GM04504 (cell line): ENCODE results near the gene LRCH1.

Experiments
- DNase-seq: peaks from one replicate; pipeline ENCODE4 v3.0.0-alpha.2; 2012; ENCODE audit warnings: low read depth

LRCH1 gene

GRCh38 chr13:46665633-46666482, 112.9 kb downstream of the LRCH1 start:
- DNase-seq, result no peak

DNA sequence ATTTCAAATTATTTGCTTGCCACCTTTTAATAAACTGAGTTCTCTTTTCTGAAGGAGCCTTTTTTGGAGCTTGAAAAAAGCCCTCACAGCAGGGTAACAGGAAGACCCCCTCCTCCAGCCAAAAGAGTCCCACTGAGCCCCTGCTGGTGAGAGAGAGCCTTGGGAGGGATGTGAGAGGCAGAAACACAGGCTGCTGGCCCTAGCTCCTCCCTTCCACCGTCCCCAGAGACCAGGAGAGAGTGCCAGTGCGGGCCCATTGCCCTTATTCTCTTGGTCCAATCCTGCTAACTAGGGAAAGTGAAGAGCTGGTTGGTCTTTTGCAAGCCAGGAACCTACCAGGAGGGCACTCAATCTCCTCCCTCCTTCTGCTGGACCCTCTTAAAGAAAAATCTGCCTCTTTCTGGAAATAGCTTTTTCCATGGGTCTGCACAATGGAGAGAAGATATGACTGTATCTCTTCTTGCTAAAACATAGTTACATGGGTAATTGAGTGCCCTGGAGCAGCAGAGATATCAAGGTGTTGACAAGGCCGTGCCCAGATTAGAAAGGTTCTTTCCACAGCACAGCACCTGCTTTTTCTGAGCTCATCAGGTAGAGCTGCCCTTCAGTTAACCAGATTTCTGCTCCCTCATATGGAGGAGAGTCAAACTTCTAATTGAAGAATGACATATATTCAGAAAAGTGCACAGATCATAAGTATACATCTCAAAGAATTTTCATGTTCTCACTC, 113.9 kb downstream of the LRCH1 start:
- DNase-seq, result no peak

DNA sequence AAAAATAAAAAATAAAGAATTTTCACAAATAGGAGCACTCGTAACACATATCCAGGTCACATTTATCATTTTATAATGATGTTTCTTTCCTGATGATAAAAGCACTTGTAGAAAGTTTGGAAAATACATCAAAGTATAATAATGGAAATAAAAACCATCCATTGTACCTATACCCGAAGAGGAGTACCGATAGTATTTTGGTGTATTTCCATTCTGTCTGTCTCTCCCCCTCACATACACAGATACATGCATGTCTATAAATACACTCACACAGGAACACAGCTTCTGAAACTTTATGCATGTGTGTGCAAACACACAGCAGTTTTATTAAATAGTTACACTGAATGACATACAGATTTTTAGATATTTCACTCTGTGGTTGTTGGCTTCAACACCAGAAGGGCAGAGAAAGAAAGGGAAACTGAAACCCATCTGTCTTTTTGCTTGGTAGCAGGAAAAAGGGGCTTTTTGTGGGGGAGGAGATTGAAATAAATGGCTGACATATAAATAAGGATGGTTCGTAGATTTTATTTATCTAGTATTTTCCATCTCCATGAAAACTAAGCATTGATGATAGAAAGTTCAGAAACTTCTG, 114.8 kb downstream of the LRCH1 start:
- DNase-seq, result no peak

DNA sequence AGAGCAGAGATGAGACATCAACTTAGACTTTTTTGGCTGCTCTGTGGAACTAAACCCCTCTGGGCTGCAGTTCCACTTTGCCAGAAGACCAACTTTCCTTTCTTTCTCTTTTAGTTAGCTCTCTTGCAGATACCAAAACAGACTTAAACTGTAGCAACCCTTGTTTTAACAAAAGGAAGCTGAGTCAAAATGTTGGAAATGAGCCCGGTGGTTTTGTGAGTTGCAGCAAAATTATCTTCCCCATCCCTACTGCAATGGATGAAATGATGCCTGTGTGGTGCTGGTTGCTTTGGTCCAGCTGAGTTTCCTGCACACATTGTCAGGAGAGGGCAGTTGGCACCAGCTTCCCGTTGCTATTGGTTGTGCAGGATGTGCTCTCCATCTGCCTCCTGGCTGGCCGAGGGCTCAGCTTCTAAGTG, 115.3 kb downstream of the LRCH1 start:
- DNase-seq, result peak; percentile 85

DNA sequence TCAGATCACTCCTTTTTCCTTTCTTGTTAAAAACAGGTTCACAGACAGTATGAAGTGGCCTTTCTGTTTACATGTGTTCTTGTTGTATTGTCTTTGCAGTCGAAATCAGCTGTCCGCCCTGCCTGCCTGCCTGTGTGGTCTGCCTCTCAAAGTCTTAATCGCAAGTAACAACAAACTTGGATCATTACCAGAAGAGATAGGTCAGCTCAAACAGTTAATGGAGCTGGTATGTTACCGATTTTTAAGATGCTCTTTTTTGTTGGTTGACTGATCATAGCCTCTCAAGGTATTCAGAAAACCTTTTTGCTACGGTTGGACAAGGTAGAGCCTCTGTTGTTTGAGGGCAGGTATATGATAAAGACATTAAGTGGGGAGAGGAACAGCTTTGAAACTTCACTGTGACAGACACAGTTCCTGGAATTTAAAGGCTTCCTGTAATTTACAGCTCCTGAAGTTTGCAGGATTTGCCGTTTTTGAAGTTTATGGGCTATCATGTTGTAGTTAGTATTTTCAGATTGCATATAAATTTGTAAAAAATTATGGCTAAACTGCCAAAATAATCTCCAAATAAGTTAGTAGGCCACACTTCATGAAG, 116.1 kb downstream of the LRCH1 start:
- DNase-seq, result no peak

DNA sequence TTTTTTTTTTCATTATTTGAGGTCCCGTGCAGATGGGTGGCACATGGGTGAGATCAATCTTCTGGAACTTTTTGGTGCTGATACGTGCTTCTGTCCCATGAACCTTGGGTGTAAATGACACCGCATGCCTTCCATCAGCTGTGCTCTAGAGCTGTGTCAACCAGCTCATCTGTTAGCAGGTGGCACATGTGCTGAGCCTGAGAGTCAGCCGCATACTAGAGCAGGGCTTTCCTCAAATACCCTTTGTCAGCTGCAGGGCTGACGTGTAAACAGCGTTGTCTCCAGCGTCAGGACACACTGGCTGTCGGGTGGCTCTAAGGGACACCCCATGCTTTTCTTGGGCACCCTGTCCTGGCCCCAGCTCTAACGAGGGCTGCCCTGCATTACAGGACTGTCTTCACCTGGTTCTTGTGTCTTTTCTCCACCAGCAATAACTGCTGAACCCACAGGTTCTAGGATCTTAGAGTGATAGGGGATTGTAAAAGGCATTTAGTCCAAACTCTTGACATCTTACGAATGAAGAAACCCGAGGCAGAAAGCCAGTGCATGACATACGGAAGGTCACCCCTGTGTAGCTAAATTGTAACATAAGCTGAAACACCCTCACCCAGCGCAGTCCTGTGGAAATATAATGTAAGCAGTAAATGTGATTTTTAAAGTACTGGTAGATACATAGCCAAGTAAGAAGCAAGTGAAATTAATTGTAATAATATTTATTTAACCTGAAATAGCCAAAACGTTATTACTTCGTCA, 119.5 kb downstream of the LRCH1 start:
- DNase-seq, result no peak

- no peak for DNase-seq
Observed at GRCh38 chr13:46675016-46675415, 122.0 kb downstream of the LRCH1 start.

DNA sequence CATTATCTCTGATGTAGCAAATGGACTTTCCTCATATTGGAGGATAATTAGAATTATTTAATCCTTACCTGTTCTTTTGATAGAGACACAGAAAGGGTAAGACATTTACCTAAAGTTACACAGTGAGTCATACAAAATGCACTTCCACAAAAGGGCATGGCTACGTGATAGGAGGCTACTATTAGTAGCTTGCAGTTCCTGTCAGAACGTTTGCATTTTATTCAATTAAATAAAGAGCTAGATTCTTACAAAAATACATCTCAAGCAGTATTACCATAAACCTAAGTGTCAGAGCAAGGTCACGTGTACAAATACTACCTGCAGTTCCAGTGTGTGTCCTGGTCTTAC, 123.4 kb downstream of the LRCH1 start:
- DNase-seq, result no peak

DNA sequence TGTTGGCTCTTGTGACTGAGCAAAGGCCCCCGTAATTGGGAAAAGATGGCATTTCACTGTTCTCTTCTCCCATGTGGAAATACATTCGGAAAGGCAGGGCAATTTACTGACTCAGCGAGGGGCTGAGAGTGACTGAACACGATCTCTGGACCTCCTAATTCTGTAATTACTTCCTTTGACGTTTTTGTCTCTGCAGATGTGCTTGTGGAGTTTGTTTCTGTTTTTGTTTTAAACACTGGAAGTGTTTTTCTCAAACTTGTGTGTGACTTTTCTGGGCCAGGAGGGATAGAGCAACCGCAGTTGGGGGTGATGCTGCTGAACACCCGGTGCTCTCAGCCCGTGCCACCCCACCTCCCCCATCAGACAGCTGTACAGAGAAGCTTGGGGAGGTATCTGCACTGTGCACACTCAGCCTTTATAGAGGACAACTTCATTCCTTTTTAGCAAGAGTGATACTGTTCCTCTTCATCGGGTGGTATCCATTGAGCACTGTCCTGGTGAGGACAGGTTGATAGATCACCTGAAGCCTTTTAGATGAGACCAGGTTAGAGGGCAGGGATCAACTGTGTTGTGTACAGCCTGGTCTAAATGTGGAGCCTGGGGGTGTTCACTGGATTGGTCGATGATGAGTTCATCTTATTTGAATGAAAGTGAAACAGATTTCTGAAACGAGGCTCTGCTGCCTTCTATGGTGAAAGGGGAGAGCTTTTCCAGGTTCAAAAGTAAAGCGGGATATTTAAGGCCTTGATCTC, 126.6 kb downstream of the LRCH1 start:
- peak; percentile 56 for DNase-seq

GRCh38 chr13:46682015-46682414, 129.0 kb downstream of the LRCH1 start:
- DNase-seq, result no peak

DNA sequence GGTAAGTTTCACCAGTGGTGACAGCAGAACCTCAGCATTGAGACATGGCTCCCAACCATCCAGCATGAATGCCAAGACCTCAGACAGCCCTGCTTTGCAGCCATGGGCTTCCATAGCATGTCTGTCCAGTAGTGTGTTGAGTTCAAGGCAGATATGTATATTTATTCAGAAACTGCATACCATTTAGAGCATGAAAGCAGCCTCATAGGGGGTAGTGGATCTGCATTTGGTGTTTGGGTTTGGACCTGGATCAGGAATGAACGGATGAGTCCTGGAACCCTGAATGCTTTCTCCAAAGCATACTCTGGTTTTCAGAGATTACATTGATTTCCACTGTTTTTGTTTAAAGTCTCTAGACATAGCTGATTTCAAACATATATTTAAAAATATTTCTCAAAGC, 129.7 kb downstream of the LRCH1 start:
- no peak for DNase-seq

GRCh38 chr13:46683676-46684260, 130.8 kb downstream of the LRCH1 start:
- no peak for DNase-seq

DNA sequence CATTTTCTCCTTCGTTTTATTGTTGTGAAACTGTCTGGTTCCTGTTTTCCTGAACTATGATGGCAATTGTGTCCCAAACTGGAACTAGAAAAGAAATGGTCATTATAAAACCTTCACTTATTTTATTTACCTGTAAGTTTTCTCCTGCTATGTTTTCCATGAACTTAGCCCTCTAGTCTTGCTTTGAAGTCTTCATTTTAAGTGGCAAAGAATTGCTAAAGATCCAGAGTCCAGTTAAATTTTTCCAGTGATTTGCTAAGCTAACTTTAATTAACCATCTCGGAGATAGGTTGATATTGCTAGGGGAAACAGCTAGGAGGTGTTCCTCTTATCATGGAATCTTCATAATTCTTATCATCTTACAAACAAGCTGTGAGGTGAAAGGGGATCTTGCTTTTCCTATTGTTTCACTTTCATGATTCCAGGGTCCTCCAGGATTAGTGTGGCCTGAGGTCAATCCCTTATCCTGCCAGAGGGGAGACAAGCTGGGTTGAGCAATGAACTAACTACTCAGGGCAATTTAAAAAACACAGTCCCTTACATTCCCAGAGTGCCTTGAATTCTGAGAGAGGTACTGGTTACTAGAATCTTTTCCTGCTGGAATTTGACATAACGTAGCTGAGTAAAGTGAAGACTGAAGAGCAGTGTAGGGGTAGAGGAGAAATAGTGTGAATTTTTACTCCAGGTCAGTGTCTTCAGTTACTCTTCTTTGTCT, 131.5 kb downstream of the LRCH1 start:
- DNase-seq, result no peak

GRCh38 chr13:46685006-46685730, 132.2 kb downstream of the LRCH1 start:
- no peak for DNase-seq

GRCh38 chr13:46686171-46686570, 133.2 kb downstream of the LRCH1 start:
- no peak for DNase-seq

DNA sequence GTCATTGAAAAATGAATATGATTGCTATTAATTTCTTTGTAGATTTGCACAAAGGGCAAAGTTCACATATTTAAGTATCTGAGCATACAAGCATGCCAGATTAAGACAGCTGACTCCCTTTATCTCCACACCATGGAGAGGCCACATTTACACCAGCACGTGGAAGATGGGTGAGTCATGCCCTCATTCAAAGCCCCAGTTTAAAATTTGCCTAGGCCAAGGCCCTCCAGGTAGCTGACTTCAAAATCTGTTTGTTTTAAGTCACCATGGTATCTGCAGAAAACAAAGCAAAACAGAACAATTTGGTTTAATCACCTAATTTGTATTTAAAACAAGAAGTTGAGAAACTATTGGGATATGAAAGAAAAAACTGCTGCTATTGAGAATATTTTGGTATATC, 134.8 kb downstream of the LRCH1 start:
- DNase-seq, result no peak

- DNase-seq, result no peak
Observed at GRCh38 chr13:46688306-46688705, 135.3 kb downstream of the LRCH1 start.

DNA sequence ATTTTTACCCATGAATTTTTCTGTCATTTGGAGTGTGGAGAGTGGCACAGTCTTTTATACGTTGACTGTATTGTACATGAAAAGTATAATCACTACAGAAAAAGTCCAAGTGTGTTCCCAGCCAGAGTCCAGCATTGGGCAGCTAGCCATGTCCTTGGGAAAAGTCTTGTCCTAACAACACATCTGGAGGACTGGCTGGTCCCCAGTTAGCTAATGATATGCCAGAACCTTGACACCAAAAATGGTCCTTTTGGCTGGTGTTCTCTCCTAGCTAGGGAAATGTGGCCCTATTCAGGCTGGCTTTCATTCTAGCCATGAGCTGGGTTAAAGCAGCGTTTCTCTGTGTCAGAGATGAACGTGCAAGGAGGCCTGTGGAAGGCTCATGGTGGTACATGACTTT, 145.0 kb downstream of the LRCH1 start:
- no peak for DNase-seq

GRCh38 chr13:46698910-46699460, 146.0 kb downstream of the LRCH1 start:
- no peak for DNase-seq
